HEK293 (cell line): Measurements from ENCODE around the gene ATAT1.

Source experiments
- CTCF ChIA-PET: fragments of 350-600 bp; formaldehyde crosslinking; extraction: SDS; loops from one replicate; lab custom pipeline; 2021; ENCODE audit warnings: antibody characterized with exemption; lab: Yijun Ruan, JAX
- POLR2A ChIA-PET: fragments of 300-600 bp; formaldehyde crosslinking; extraction: SDS; loops from one replicate; lab custom pipeline; 2020; ENCODE audit warnings: antibody characterized with exemption, inconsistent platforms; lab: Yijun Ruan, JAX
- H3K27ac ChIP-seq: fragments of 200-500 bp; sonication (Bioruptor generic); 2 replicates; pipeline ENCODE4 v1.5.1; 2014; ENCODE audit warnings: low read depth, low read length, control low read depth, inconsistent platforms; ENCODE audit errors: extremely low read depth
- H3K36me3 ChIP-seq, 2 experiments: fragments of 200-500 bp in 1 of 2; sonication (Bioruptor generic) in 1 of 2; 1 replicate in 1 of 2; 2 replicates in 1 of 2; pipeline ENCODE4 v1.5.1; 2014 to 2017; ENCODE audit warnings: inconsistent platforms in 2 of 2, low read length in 2 of 2; ENCODE audit not compliant: control insufficient read depth in 2 of 2, insufficient read depth in 1 of 2
- H3K4me1 ChIP-seq: fragments of 200-500 bp; sonication (Bioruptor generic); 2 replicates; pipeline ENCODE4 v1.5.1; 2014; ENCODE audit warnings: mild to moderate bottlenecking, low read length, inconsistent platforms; ENCODE audit not compliant: control insufficient read depth, insufficient read depth
- H3K4me3 ChIP-seq: 2 replicates; pipeline ENCODE4 v1.5.1; 2011; ENCODE audit warnings: low read depth, mild to moderate bottlenecking, control low read depth, low read length, moderate library complexity
- H3K9me3 ChIP-seq: fragments of 200-500 bp; sonication (Bioruptor generic); 2 replicates; pipeline ENCODE4 v1.5.1; 2014; ENCODE audit warnings: low read depth, low read length, inconsistent platforms; ENCODE audit not compliant: control insufficient read depth, insufficient read depth
- AEBP2 ChIP-seq: fragments of 450-650 bp; formaldehyde crosslinking; IDR thresholded peaks from 2 replicates; pipeline ENCODE4 v1.5.1; 2016; ENCODE audit warnings: missing biosample characterization, missing genetic modification characterization, borderline replicate concordance
- ELK4 ChIP-seq: IDR thresholded peaks from 2 replicates; pipeline ENCODE4 v1.6.1; 2011; ENCODE audit warnings: mild to moderate bottlenecking, low read depth, low read length, borderline replicate concordance
- HOXA7 ChIP-seq: sonication (generic); formaldehyde crosslinking; IDR thresholded peaks from 2 replicates; pipeline ENCODE4 v1.8.1; 2022; ENCODE audit warnings: missing genetic modification reagents, borderline replicate concordance
- HOXD13 ChIP-seq: sonication (generic); formaldehyde crosslinking; IDR thresholded peaks from 2 replicates; pipeline ENCODE4 v1.8.0; 2022; ENCODE audit warnings: missing genetic modification reagents, borderline replicate concordance
- KLF1 ChIP-seq: fragments of 450-650 bp; formaldehyde crosslinking; IDR thresholded peaks from 2 replicates; pipeline ENCODE4 v1.5.1; 2016; ENCODE audit warnings: missing biosample characterization, missing genetic modification characterization
- OSR2 ChIP-seq: fragments of 450-650 bp; formaldehyde crosslinking; IDR thresholded peaks from 2 replicates; pipeline ENCODE4 v1.5.1; 2016; ENCODE audit warnings: missing biosample characterization, missing genetic modification characterization
- OVOL3 ChIP-seq: fragments of 450-650 bp; formaldehyde crosslinking; IDR thresholded peaks from 2 replicates; pipeline ENCODE4 v1.5.1; 2016; ENCODE audit warnings: missing biosample characterization, missing genetic modification characterization
- PRDM1 ChIP-seq: fragments of 450-650 bp; formaldehyde crosslinking; IDR thresholded peaks from 2 replicates; pipeline ENCODE4; 2016; ENCODE audit warnings: missing biosample characterization, missing genetic modification characterization
- REPIN1 ChIP-seq: fragments of 450-650 bp; formaldehyde crosslinking; IDR thresholded peaks from 2 replicates; pipeline ENCODE4 v1.5.1; 2017; ENCODE audit warnings: missing biosample characterization, missing genetic modification characterization, low read depth
- TSHZ1 ChIP-seq: fragments of 450-650 bp; formaldehyde crosslinking; IDR thresholded peaks from 2 replicates; pipeline ENCODE4 v1.5.1; 2016; ENCODE audit warnings: missing biosample characterization, missing genetic modification characterization, borderline replicate concordance
- ZBTB26 ChIP-seq: fragments of 450-650 bp; formaldehyde crosslinking; optimal IDR thresholded peaks from 2 replicates; pipeline ENCODE3; 2016; ENCODE audit warnings: missing biosample characterization, mild to moderate bottlenecking, missing genetic modification characterization
- ZBTB8A ChIP-seq: fragments of 450-650 bp; formaldehyde crosslinking; IDR thresholded peaks from 2 replicates; pipeline ENCODE4 v1.5.1; 2016; ENCODE audit warnings: missing biosample characterization, missing genetic modification characterization
- ZFP41 ChIP-seq: fragments of 450-650 bp; formaldehyde crosslinking; IDR thresholded peaks from 2 replicates; pipeline ENCODE4 v1.5.1; 2016; ENCODE audit warnings: missing biosample characterization, missing genetic modification characterization, borderline replicate concordance
- ZNF121 ChIP-seq: fragments of 450-650 bp; formaldehyde crosslinking; IDR thresholded peaks from 2 replicates; pipeline ENCODE4 v1.5.1; 2016; ENCODE audit warnings: missing biosample characterization, missing genetic modification characterization
- ZNF2 ChIP-seq: fragments of 450-650 bp; formaldehyde crosslinking; IDR thresholded peaks from 2 replicates; pipeline ENCODE4 v1.5.1; 2016; ENCODE audit warnings: missing biosample characterization, missing genetic modification characterization
- ZNF202 ChIP-seq: fragments of 450-650 bp; formaldehyde crosslinking; IDR thresholded peaks from 2 replicates; pipeline ENCODE4 v1.5.1; 2016; ENCODE audit warnings: missing biosample characterization, missing genetic modification characterization, borderline replicate concordance
- ZNF239 ChIP-seq: fragments of 450-650 bp; formaldehyde crosslinking; IDR thresholded peaks from 2 replicates; pipeline ENCODE4 v1.5.1; 2016; ENCODE audit warnings: missing biosample characterization, missing genetic modification characterization
- ZNF302 ChIP-seq: fragments of 450-650 bp; formaldehyde crosslinking; IDR thresholded peaks from 2 replicates; pipeline ENCODE4 v1.5.1; 2016; ENCODE audit warnings: missing biosample characterization, missing genetic modification characterization, low read depth
- ZNF341 ChIP-seq: fragments of 450-650 bp; formaldehyde crosslinking; IDR thresholded peaks from 2 replicates; pipeline ENCODE4; 2016; ENCODE audit warnings: low read depth, missing biosample characterization, missing genetic modification characterization
- ZNF404 ChIP-seq: fragments of 450-650 bp; formaldehyde crosslinking; IDR thresholded peaks from 2 replicates; pipeline ENCODE4 v1.5.1; 2017; ENCODE audit warnings: missing biosample characterization, missing genetic modification characterization
- ZNF423 ChIP-seq: fragments of 450-650 bp; formaldehyde crosslinking; IDR thresholded peaks from 2 replicates; pipeline ENCODE4 v1.5.1; 2016; ENCODE audit warnings: missing biosample characterization, missing genetic modification characterization
- ZNF548 ChIP-seq: fragments of 450-650 bp; formaldehyde crosslinking; IDR thresholded peaks from 2 replicates; pipeline ENCODE4 v1.5.1; 2016; ENCODE audit warnings: missing biosample characterization, missing genetic modification characterization
- ZNF558 ChIP-seq: fragments of 450-650 bp; formaldehyde crosslinking; IDR thresholded peaks from 2 replicates; pipeline ENCODE4 v1.5.1; 2016; ENCODE audit warnings: missing biosample characterization, missing genetic modification characterization
- ZNF670 ChIP-seq: fragments of 450-650 bp; formaldehyde crosslinking; IDR thresholded peaks from 2 replicates; pipeline ENCODE4 v1.5.1; 2016; ENCODE audit warnings: missing biosample characterization, missing genetic modification characterization, low read depth
- ZSCAN16 ChIP-seq: fragments of 450-650 bp; formaldehyde crosslinking; IDR thresholded peaks from 2 replicates; pipeline ENCODE4 v1.5.1; 2016; ENCODE audit warnings: missing biosample characterization, missing genetic modification characterization
- ZSCAN5A ChIP-seq: fragments of 450-650 bp; formaldehyde crosslinking; IDR thresholded peaks from 2 replicates; pipeline ENCODE4 v1.5.1; 2016; ENCODE audit warnings: missing biosample characterization, missing genetic modification characterization
- ZXDB ChIP-seq: fragments of 450-650 bp; formaldehyde crosslinking; IDR thresholded peaks from 2 replicates; pipeline ENCODE4 v1.5.1; 2016; ENCODE audit warnings: missing biosample characterization, missing genetic modification characterization

Gene ATAT1

GRCh38 chr6:30614044-30614842 is 12.4 kb upstream of the ATAT1 start:
- TF ChIP-seq HOXA7 (CRISPR knock-in tag) = no peak
- TF ChIP-seq ZNF302 (tag by site-specific recombination) = no peak
- TF ChIP-seq KLF1 = no peak
- no peak for TF ChIP-seq OVOL3
- TF ChIP-seq ZBTB26 (tag by site-specific recombination) = peak; percentile 5
- TF ChIP-seq ZNF548 = no peak
- peak; percentile 73; the same call in 1 of the 2 replicates for TF ChIP-seq PRDM1 (tag by site-specific recombination)
- peak; percentile 21; the same call in 1 of the 2 replicates for TF ChIP-seq ZNF2 (tag by site-specific recombination)
- TF ChIP-seq AEBP2 (tag by site-specific recombination) = no peak
- no peak for TF ChIP-seq ELK4
- TF ChIP-seq ZSCAN5A (tag by site-specific recombination) = no peak
- no peak for TF ChIP-seq TSHZ1
- CTCF ChIA-PET = interaction anchor here (0.6 to 3.2 kb wide), 12 partner anchors 10 to 161 kb away, joined by 3 to 29 read pairs (median 6); no protein-coding TSS in a partner anchor
- Histone ChIP-seq H3K4me1 (peaks cover 18% of the 10 kb centered on the region), H3K9me3 (no peaks in the 10 kb centered on the region), H3K4me3 (peak overlapping the region; percentile 20), H3K27ac (peak overlapping the region; percentile 65), H3K36me3 (peaks cover 3 to 39% of the 10 kb centered on the region in 2 experiments)
- POLR2A ChIA-PET = interaction anchor here (0.6 to 4.8 kb wide), 53 partner anchors 8 to 517 kb away, joined by 3 to 197 read pairs (median 6); partner anchors contain the start of genes ABCF1, ATAT1, C6orf136 and DDR1

- POLR2A ChIA-PET = interaction anchor here (0.6 to 4.8 kb wide), 41 partner anchors 8 to 516 kb away, joined by 3 to 197 read pairs (median 5); partner anchors contain the start of genes ABCF1, ATAT1, C6orf136 and DDR1
- Histone ChIP-seq H3K4me3 (peak overlapping the region; percentile 74), H3K27ac (peak overlapping the region; percentile 65), H3K36me3 (peaks cover under 1 to 39% of the 10 kb centered on the region in 2 experiments; a peak in 2 of 3 replicates), H3K9me3 (no peaks in the 10 kb centered on the region), H3K4me1 (peaks cover 18% of the 10 kb centered on the region)
- CTCF ChIA-PET = interaction anchor here (0.6 to 3.2 kb wide), 10 partner anchors 16 to 129 kb away, joined by 3 to 16 read pairs (median 3); partner anchors contain the start of gene DHX16
- TF ChIP-seq ZFP41 (tag by site-specific recombination) (no peak), ZNF558 (tag by site-specific recombination) (no peak), REPIN1 (tag by site-specific recombination) (no peak), ZNF670 (tag by site-specific recombination) (no peak), ZBTB8A (no peak), ZNF404 (no peak), ZXDB (tag by site-specific recombination) (peak; percentile 71; the same call in 1 of the 2 replicates), OSR2 (tag by site-specific recombination) (no peak), ZNF239 (tag by site-specific recombination) (no peak), ZNF202 (tag by site-specific recombination) (no peak), ZNF341 (peak; percentile 33), ZNF423 (tag by site-specific recombination) (no peak), ZSCAN16 (tag by site-specific recombination) (no peak), HOXD13 (CRISPR knock-in tag) (no peak), ZNF121 (tag by site-specific recombination) (no peak)
These were observed 11.8 kb upstream of the ATAT1 start for GRCh38 chr6:30614843-30615218.
